Endothelial cell of umbilical vein (primary cell): ENCODE results near the gene MED23. TPM values are rescaled to one million over a fixed set of nuclear protein-coding genes. Genes with fewer than 3 reads are reported as not detected.

Experiments
- BruUV-seq: library from RNA; stranded (reverse); fragments of 400-500 nt; replicated peaks from 2 replicates; lab custom pipeline; 2021; lab: Mats Ljungman, UMichigan
- CTCF ChIA-PET: fragments of 300-600, 350-600 bp; sonication (Branson Sonifier 250); formaldehyde crosslinking; loops from one replicate; lab custom pipeline; 2021; ENCODE audit warnings: antibody characterized with exemption, inconsistent platforms; lab: Charles Lee
- POLR2A ChIA-PET: fragments of 300-600, 350-600 bp; sonication (Branson Sonifier 250); formaldehyde crosslinking; loops from one replicate; lab custom pipeline; 2021; ENCODE audit warnings: antibody characterized with exemption, inconsistent platforms; lab: Charles Lee
- DNase-seq: peaks from one replicate; pipeline ENCODE4 v3.0.0-alpha.2; 2011; ENCODE audit warnings: low read depth, low spot score
- FAIRE-seq: peaks from 2 replicates; lab custom pipeline; 2011; peaks lifted over from hg19 to GRCh38; lab: Jason Lieb, UNC
- H2AFZ ChIP-seq: 2 replicates; pipeline ENCODE4 v1.6.0; 2012; ENCODE audit warnings: low read depth, low read length, control low read depth, inconsistent platforms
- H3K27ac ChIP-seq: 2 replicates; pipeline ENCODE4 v1.5.1; 2011; ENCODE audit warnings: low read depth, mild to moderate bottlenecking, control low read depth, low read length, moderate library complexity; ENCODE audit not compliant: insufficient read depth
- H3K27me3 ChIP-seq, 2 experiments: 2 replicates each; pipeline versions ENCODE4 v1.6.0 to v1.6.1; 2011; ENCODE audit warnings: low read length in 2 of 2, mixed read lengths in 1 of 2; ENCODE audit not compliant: control insufficient read depth in 2 of 2, insufficient read depth in 2 of 2
- H3K36me3 ChIP-seq, 2 experiments: 2 replicates in 1 of 2; 3 replicates in 1 of 2; pipeline ENCODE4 v1.5.1; 2011; ENCODE audit warnings: low read length in 2 of 2, mild to moderate bottlenecking in 1 of 2, moderate library complexity in 1 of 2; ENCODE audit not compliant: control insufficient read depth in 2 of 2, insufficient read depth in 2 of 2; ENCODE audit errors: extremely low read depth in 1 of 2
- H3K4me1 ChIP-seq: 3 replicates; pipeline ENCODE4 v1.5.1; 2011; ENCODE audit warnings: mild to moderate bottlenecking, low read length; ENCODE audit not compliant: control insufficient read depth, insufficient read depth; ENCODE audit errors: extremely low read depth
- H3K4me2 ChIP-seq: 2 replicates; pipeline ENCODE4 v1.6.1; 2011; ENCODE audit warnings: low read length, control low read depth, mixed read lengths; ENCODE audit not compliant: insufficient read depth
- H3K4me3 ChIP-seq, 3 experiments: fragments of 200-600 bp in 1 of 3; sonication (generic), shearing (Covaris generic) in 1 of 3; replicated peaks in 1 of 3; 2 replicates each; pipeline ENCODE4 v1.5.1; 2011 to 2016; ENCODE audit warnings: control low read depth in 3 of 3, low read length in 3 of 3, mild to moderate bottlenecking in 2 of 3, inconsistent platforms in 1 of 3, low read depth in 1 of 3, moderate library complexity in 1 of 3; ENCODE audit not compliant: insufficient read depth in 1 of 3
- H3K79me2 ChIP-seq: 2 replicates; pipeline ENCODE4 v1.6.0; 2012; ENCODE audit warnings: low read length, inconsistent platforms; ENCODE audit not compliant: control insufficient read depth, insufficient read depth
- H3K9ac ChIP-seq: replicated peaks from 2 replicates; pipeline ENCODE3; 2011; ENCODE audit warnings: low read length, control low read depth; ENCODE audit not compliant: insufficient read depth; ENCODE audit errors: extremely low read depth
- H3K9me1 ChIP-seq: replicated peaks from 3 replicates; pipeline ENCODE4 v1.6.0; 2011; ENCODE audit warnings: mild to moderate bottlenecking, low read length; ENCODE audit not compliant: control insufficient read depth, insufficient read depth; ENCODE audit errors: extremely low read depth
- H3K9me3 ChIP-seq: replicated peaks from 2 replicates; pipeline ENCODE4 v1.5.1; 2012; ENCODE audit warnings: low read length, inconsistent platforms; ENCODE audit not compliant: control insufficient read depth, insufficient read depth
- H4K20me1 ChIP-seq: replicated peaks from 2 replicates; pipeline ENCODE3; 2011; ENCODE audit warnings: mild to moderate bottlenecking, low read length; ENCODE audit not compliant: control insufficient read depth, insufficient read depth; ENCODE audit errors: extremely low read depth
- CTCF ChIP-seq, 2 donors: IDR thresholded peaks; 1 replicate in 1 of 2; 2 replicates in 1 of 2; pipeline ENCODE4 v1.5.1; 2011; ENCODE audit warnings: low read length in 2 of 2, mild to moderate bottlenecking in 2 of 2, moderate library complexity in 2 of 2, control low read depth in 1 of 2, inconsistent platforms in 1 of 2, low read depth in 1 of 2; ENCODE audit not compliant: insufficient read depth in 1 of 2; ENCODE audit errors: extremely low read depth in 1 of 2
- EZH2 ChIP-seq: IDR thresholded peaks from 2 replicates; pipeline ENCODE4 v1.6.1; 2012; ENCODE audit warnings: borderline replicate concordance, low read depth, mild to moderate bottlenecking, moderate library complexity, low read length, inconsistent platforms; ENCODE audit not compliant: severe bottlenecking
- FOS ChIP-seq: IDR thresholded peaks from 2 replicates; pipeline ENCODE4 v1.6.1; 2011; ENCODE audit warnings: mild to moderate bottlenecking, low read length, moderate library complexity, borderline replicate concordance; ENCODE audit not compliant: insufficient read depth
- GATA2 ChIP-seq: IDR thresholded peaks from 2 replicates; pipeline ENCODE4 v1.7.0; 2011; ENCODE audit warnings: low read depth, mild to moderate bottlenecking, moderate library complexity, mixed read lengths, low read length; ENCODE audit not compliant: insufficient read length, insufficient read depth
- JUN ChIP-seq: IDR thresholded peaks from 2 replicates; pipeline ENCODE4 v1.6.1; 2011; ENCODE audit warnings: borderline replicate concordance, low read depth; ENCODE audit not compliant: insufficient read length, insufficient read depth
- MAX ChIP-seq: IDR thresholded peaks from 2 replicates; pipeline ENCODE4 v1.6.1; 2011; ENCODE audit not compliant: insufficient read depth, insufficient read length
- MYC ChIP-seq: IDR thresholded peaks from one replicate; pipeline ENCODE4 v1.6.1; 2011; ENCODE audit warnings: mild to moderate bottlenecking, low read depth, low read length
- POLR2A ChIP-seq: IDR thresholded peaks from 2 replicates; pipeline ENCODE4 v1.6.1; 2012; ENCODE audit warnings: low read depth, mild to moderate bottlenecking, control low read depth, low read length
- POLR2AphosphoS5 ChIP-seq: IDR thresholded peaks from 2 replicates; pipeline ENCODE4 v1.6.1; 2012; ENCODE audit warnings: low read depth, mild to moderate bottlenecking, control low read depth, low read length, moderate library complexity; ENCODE audit not compliant: insufficient read depth
- dilution Hi-C: fragments of 300-500 bp; cut with MboI; formaldehyde crosslinking; loops from one replicate; pipeline ENCODE4 v1.15.0; 2019; ENCODE audit warnings: low sequenced_read_pairs; ENCODE audit not compliant: extremely low pct_ligation_motif_present
- intact Hi-C: fragments of 100-400 bp; cut with micrococcal nuclease; formaldehyde crosslinking; loops from one replicate; pipeline ENCODE4 v1.10.0; 2022
- polyA plus RNA-seq, 4 experiments: library from polyadenylated mRNA; depleted of rRNA in 3 of 4; stranded (reverse) in 3 of 4; unstranded in 1 of 4; fragments of >200 nt; gene quantifications; 2 replicates each; pipeline versions ENCODE4 v1.2.1 to v1.2.3, GENCODE V29; 2011 to 2012; ENCODE audit warnings: missing spikeins in 1 of 4
- total RNA-seq: library from RNA; stranded (reverse); gene quantifications from 2 replicates; pipeline ENCODE4 v1.2.3, GENCODE V29; 2021

The MED23 gene
- total and polyA plus RNA-seq, 2 donors (not counting 3 experiments of a cell fraction or from before 2014, with no cell fraction given): 17.9 to 29.5 TPM

- CTCF ChIA-PET: interaction anchor here (1.3 to 1.7 kb wide), 3 partner anchors 15 to 40 kb away, joined by 3 to 5 read pairs (median 4); no protein-coding TSS in a partner anchor
- no peaks in the 10 kb centered on the region for H3K9me3 ChIP-seq
- FAIRE-seq: no peak
Measured at GRCh38 chr6:131655387-131655786, 27.3 kb upstream of the MED23 start.

GRCh38 chr6:131654326-131654725 is 26.3 kb upstream of the MED23 start:
- Histone ChIP-seq H3K4me2 (no peak overlapping the region), H3K9me3 (no peaks in the 10 kb centered on the region), H4K20me1 (no peaks in the 10 kb centered on the region), H3K27ac (no peak overlapping the region), H3K4me1 (peaks cover 4% of the 10 kb centered on the region), H2AFZ (no peak overlapping the region), H3K27me3 (peaks cover 0 to 2% of the 10 kb centered on the region in 2 experiments), H3K36me3 (no peaks in the 10 kb centered on the region), H3K79me2 (no peaks in the 10 kb centered on the region), H3K9me1 (no peaks in the 10 kb centered on the region), H3K9ac (no peak overlapping the region), H3K4me3 (no peak overlapping the region)
- ChIA-PET CTCF (interaction anchor here (0.7 to 0.8 kb wide), 2 partner anchors 26 to 626 kb away, joined by 3 to 4 read pairs; partner anchors contain the start of gene MED23), POLR2A (no interaction called here)
- dilution Hi-C loops: no loop called here
- FAIRE-seq (no peak), DNase-seq (no peak)
- BruUV-seq: no TSS peak
- TF ChIP-seq CTCF (IDR thresholded peaks at IDR 0.05; ENCODE audit: extremely low read depth in 1 of 2, insufficient read depth in 1 of 2, low read depth in 1 of 2, low read length in 2 of 2) (no peak), GATA2 (no peak), MAX (no peak), EZH2 (no peak), POLR2A (no peak), MYC (no peak), JUN (no peak), FOS (no peak)
- intact Hi-C loops: no loop called here

More at GRCh38 chr6:131655387-131655786, 27.3 kb upstream of the MED23 start:
- DNase-seq: no peak
- intact Hi-C loops: no loop called here
- no peaks in the 10 kb centered on the region for H4K20me1 ChIP-seq
- dilution Hi-C loops: no loop called here
- no TSS peak for BruUV-seq
- H3K79me2 ChIP-seq: no peaks in the 10 kb centered on the region
- no peak overlapping the region for H3K27ac ChIP-seq
- H3K4me1 ChIP-seq: peaks cover 9% of the 10 kb centered on the region
- H2AFZ ChIP-seq: no peak overlapping the region
- POLR2A ChIA-PET: no interaction called here
- H3K9ac ChIP-seq: no peak overlapping the region
- H3K36me3 ChIP-seq: no peaks in the 10 kb centered on the region
- no peak overlapping the region for H3K4me2 ChIP-seq
- no peaks in the 10 kb centered on the region for H3K9me1 ChIP-seq
- TF ChIP-seq POLR2A (no peak), POLR2AphosphoS5 (no peak), EZH2 (no peak), FOS (no peak), JUN (no peak), MAX (no peak), MYC (no peak), GATA2 (no peak)
- H3K27me3 ChIP-seq: peaks cover 0 to 2% of the 10 kb centered on the region in 2 experiments
- no peak overlapping the region for H3K4me3 ChIP-seq
